WERI-Rb-1 (cell line): ENCODE data around the gene SPATA13.

ENCODE experiments used
- DNase-seq: peaks from one replicate; pipeline ENCODE4 v3.0.0-alpha.2; 2020
- H3K27ac ChIP-seq: fragments of 250-450 bp; sonication (Bioruptor Pico); 2 replicates; pipeline ENCODE4 v1.5.1; 2020; ENCODE audit warnings: mild to moderate bottlenecking, moderate library complexity
- H3K27me3 ChIP-seq: fragments of 250-450 bp; sonication (Bioruptor Pico); 2 replicates; pipeline ENCODE4 v1.5.1; 2021; ENCODE audit warnings: mild to moderate bottlenecking, low read depth, moderate library complexity; ENCODE audit not compliant: insufficient read depth, severe bottlenecking
- H3K36me3 ChIP-seq: fragments of 250-450 bp; sonication (Bioruptor Pico); 2 replicates; pipeline ENCODE4 v1.5.1; 2020; ENCODE audit warnings: mild to moderate bottlenecking, moderate library complexity
- H3K4me3 ChIP-seq: 2 replicates; pipeline ENCODE4 v1.5.1; 2011; ENCODE audit warnings: low read depth, mild to moderate bottlenecking, control low read depth, low read length
- H3K9me3 ChIP-seq: fragments of 250-450 bp; sonication (Bioruptor Pico); 2 replicates; pipeline ENCODE4 v1.5.1; 2021; ENCODE audit warnings: mild to moderate bottlenecking, moderate library complexity; ENCODE audit not compliant: severe bottlenecking
- TF ChIP-seq, protein P1 (sequence below): IDR thresholded peaks from 2 replicates; pipeline ENCODE4 v1.5.1; 2011; ENCODE audit warnings: low read depth, mild to moderate bottlenecking, control low read depth, inconsistent platforms, low read length

The SPATA13 gene

DNA sequence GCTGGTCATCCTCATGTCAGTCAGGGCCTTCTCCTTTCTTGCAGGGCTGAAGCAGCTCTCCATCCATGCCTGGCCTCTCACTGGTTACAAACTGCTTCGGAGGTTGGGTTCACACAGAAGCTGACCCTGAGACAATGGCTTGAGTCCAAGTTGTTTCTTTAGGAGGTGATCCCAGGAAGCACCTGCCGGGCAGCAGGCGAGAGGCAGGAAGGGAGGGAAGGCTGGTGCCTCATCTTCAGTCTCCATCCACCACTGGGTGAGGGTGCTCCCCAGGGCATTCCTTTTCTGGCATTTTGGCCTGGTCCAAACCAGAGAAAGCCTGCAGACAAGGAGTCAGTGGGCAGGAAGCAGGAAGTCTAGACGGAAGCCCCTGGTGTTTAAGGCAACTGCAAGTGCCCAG lies 17.6 kb upstream of the SPATA13 start:
- no peak for DNase-seq
- TF ChIP-seq, protein P1, sequence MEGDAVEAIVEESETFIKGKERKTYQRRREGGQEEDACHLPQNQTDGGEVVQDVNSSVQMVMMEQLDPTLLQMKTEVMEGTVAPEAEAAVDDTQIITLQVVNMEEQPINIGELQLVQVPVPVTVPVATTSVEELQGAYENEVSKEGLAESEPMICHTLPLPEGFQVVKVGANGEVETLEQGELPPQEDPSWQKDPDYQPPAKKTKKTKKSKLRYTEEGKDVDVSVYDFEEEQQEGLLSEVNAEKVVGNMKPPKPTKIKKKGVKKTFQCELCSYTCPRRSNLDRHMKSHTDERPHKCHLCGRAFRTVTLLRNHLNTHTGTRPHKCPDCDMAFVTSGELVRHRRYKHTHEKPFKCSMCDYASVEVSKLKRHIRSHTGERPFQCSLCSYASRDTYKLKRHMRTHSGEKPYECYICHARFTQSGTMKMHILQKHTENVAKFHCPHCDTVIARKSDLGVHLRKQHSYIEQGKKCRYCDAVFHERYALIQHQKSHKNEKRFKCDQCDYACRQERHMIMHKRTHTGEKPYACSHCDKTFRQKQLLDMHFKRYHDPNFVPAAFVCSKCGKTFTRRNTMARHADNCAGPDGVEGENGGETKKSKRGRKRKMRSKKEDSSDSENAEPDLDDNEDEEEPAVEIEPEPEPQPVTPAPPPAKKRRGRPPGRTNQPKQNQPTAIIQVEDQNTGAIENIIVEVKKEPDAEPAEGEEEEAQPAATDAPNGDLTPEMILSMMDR, result no peak
- H3K9me3 ChIP-seq, result no peaks in the 10 kb centered on the region

DNA sequence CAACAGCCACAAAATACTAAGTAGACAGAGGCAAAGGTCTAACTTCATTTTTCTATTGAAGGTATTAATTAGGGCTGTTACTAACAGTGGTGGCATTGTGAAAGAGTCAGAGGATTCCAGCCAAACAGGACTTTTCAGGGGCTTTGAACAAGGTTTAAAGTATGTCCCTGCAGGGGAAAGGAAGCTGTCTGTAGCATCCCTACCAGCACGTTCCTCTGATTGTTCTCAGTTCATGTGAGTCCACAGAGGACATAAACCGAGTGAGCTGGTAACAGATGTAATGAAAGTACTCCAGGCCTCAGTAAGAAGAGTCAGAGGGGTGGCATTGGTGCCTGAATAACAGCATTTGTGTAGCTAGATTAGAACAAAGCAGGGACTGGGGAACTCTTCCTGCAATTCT lies 15.3 kb upstream of the SPATA13 start:
- Histone ChIP-seq H3K36me3 (no peaks in the 10 kb centered on the region), H3K27me3 (no peaks in the 10 kb centered on the region), H3K9me3 (no peaks in the 10 kb centered on the region), H3K27ac (no peak overlapping the region), H3K4me3 (no peak overlapping the region)
- DNase-seq, result no peak
- TF ChIP-seq, protein P1, result no peak

More for the DNA sequence above, 17.6 kb upstream of the SPATA13 start:
- H3K4me3 ChIP-seq, result no peak overlapping the region
- H3K27ac ChIP-seq, result no peak overlapping the region
- H3K27me3 ChIP-seq, result no peaks in the 10 kb centered on the region
- no peaks in the 10 kb centered on the region for H3K36me3 ChIP-seq

DNA sequence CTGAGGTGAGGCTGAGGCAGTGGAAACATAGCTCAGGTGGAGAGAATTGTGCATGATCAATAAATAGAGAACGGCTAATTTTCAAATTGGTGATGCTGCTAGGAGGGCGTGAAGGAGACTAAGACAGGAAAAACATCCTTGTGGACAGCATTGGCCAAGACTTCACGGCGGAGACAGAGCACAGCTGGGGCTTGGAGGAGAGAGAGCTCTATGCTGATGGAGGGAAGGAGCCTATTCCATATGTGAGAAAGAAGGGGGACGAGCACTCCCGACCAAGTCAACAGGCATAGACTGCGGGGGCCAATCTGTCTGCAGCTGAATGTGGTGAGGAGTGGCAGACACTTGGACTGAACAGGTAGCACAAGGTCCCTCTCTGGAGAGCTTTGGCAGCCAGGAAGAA lies 14.8 kb upstream of the SPATA13 start:
- no peak overlapping the region for H3K4me3 ChIP-seq
- TF ChIP-seq, protein P1, result no peak
- no peaks in the 10 kb centered on the region for H3K36me3 ChIP-seq
- no peaks in the 10 kb centered on the region for H3K9me3 ChIP-seq
- no peaks in the 10 kb centered on the region for H3K27me3 ChIP-seq
- DNase-seq, result no peak
- no peak overlapping the region for H3K27ac ChIP-seq

DNA sequence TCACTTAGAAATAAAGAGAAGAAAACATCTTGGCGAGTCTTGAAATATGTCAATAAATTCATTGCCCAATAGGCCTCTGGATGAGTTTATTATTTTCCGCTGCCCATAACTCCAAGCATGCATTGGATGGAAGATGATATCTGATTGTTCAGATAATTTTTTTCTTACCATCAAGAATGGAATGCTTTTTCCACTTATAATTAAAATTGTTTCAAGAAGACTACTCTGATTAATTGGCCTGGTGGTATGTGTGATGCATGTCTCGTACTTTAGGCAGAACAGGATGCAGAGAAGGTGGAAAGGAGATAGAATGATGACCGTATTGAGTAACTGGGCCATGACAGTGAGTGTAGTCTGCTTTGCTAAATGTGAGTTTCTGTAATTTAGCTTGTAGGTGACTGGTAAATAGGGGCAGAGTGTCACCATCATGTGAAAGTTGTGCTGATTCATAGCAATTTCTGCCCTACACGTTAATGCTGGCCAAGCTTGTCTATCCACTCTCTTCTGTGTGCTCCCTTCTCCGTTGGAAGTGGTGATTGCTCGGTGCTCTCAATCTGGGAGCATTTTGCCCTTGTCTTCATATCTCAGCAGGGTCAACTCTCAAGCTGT lies 13.5 kb upstream of the SPATA13 start:
- TF ChIP-seq, protein P1, result no peak
- DNase-seq, result no peak
- Histone ChIP-seq H3K9me3 (no peaks in the 10 kb centered on the region), H3K36me3 (no peaks in the 10 kb centered on the region), H3K4me3 (no peak overlapping the region), H3K27ac (no peak overlapping the region), H3K27me3 (no peaks in the 10 kb centered on the region)

DNA sequence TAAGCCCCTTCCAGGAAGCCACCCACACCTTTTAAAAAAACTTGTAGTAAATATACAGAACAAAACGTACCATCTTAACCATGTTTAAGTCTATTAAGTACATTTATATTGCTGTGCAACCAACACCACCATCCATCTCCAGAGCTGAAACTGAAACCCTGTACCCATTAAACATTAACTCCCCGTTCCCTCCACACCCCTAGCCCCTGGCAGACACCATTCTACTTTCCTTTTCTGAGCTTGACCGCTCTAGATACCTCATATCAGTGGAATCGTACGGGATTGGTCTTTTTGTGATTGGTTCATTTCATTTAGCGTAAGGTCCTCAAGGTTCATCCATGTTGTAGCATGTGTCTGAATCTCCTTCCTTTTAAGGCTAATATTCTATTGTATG lies 13.0 kb upstream of the SPATA13 start:
- H3K4me3 ChIP-seq, result no peak overlapping the region

More for the DNA sequence above, 13.0 kb upstream of the SPATA13 start:
- H3K36me3 ChIP-seq, result no peaks in the 10 kb centered on the region
- DNase-seq, result no peak
- H3K27me3 ChIP-seq, result no peaks in the 10 kb centered on the region
- TF ChIP-seq, protein P1, result no peak
- H3K27ac ChIP-seq, result no peak overlapping the region
- H3K9me3 ChIP-seq, result no peaks in the 10 kb centered on the region
